HepG2 (cell line): ENCODE measurements around the gene OTOP1. TPM values are rescaled to one million over a fixed set of nuclear protein-coding genes. Genes with fewer than 3 reads are reported as not detected.
"Not testable (repeated sequence)": the region's sequence is repeated elsewhere in the genome, so short reads cannot be mapped to it uniquely, and the experiment has no call there.

ENCODE experiments used
- ATAC-seq: fragments of 200-7000 bp; cut with Tn5 transposase; 3 replicates; pipeline ENCODE4 v1.9.1; 2020; ENCODE audit warnings: mild to moderate bottlenecking, moderate library complexity
- BruUV-seq: library from RNA; stranded (reverse); fragments of 400-500 nt; replicated peaks from 2 replicates; lab custom pipeline; 2021; lab: Mats Ljungman, UMichigan
- CTCF ChIA-PET: fragments of 300-600 bp; formaldehyde crosslinking; extraction: SDS; loops from one replicate; lab custom pipeline; 2021; ENCODE audit warnings: low total read pairs, inconsistent platforms, low intra/inter-chr PET ratio; lab: Yijun Ruan, JAX
- POLR2A ChIA-PET: fragments of 350-600 bp; sonication (Branson Sonifier 250); formaldehyde crosslinking; loops from one replicate; lab custom pipeline; 2020; ENCODE audit warnings: antibody characterized with exemption, inconsistent platforms; lab: Yijun Ruan, JAX
- DNase-seq: peaks from one replicate; pipeline ENCODE4 v3.0.0-alpha.2; 2015; ENCODE audit warnings: low spot score
- FAIRE-seq: peaks from 3 replicates; lab custom pipeline; 2011; peaks lifted over from hg19 to GRCh38; lab: Jason Lieb, UNC
- H2AFZ ChIP-seq: one replicate; pipeline ENCODE4 v1.6.1; 2011; ENCODE audit warnings: low read length, inconsistent platforms
- H3K27ac ChIP-seq: fragments of 300-600 bp; 3 replicates; pipeline ENCODE4 v1.8.0; 2011; ENCODE audit warnings: mixed run types, mild to moderate bottlenecking, mixed read lengths, low read length, inconsistent platforms; ENCODE audit not compliant: insufficient read depth; ENCODE audit errors: extremely low read length
- H3K27me3 ChIP-seq, 2 experiments: fragments of 200-600 bp in 1 of 2; 2 replicates in 1 of 2; 3 replicates in 1 of 2; pipeline versions ENCODE4 v1.6.0 to v1.8.0; 2011; ENCODE audit warnings: low read length in 2 of 2, mild to moderate bottlenecking in 2 of 2, moderate library complexity in 2 of 2, inconsistent platforms in 1 of 2; ENCODE audit not compliant: insufficient read depth in 2 of 2, control insufficient read depth in 1 of 2
- H3K36me3 ChIP-seq, 2 experiments: fragments of 200-600 bp in 1 of 2; replicated peaks in 1 of 2; 2 replicates in 1 of 2; 3 replicates in 1 of 2; pipeline versions ENCODE4 v1.5.1 to v1.8.0; 2011; ENCODE audit warnings: low read length in 2 of 2, inconsistent platforms in 1 of 2; ENCODE audit not compliant: insufficient read depth in 2 of 2, control insufficient read depth in 1 of 2
- H3K4me1 ChIP-seq: 2 replicates; pipeline ENCODE4 v1.5.1; 2012; ENCODE audit warnings: low read length, inconsistent platforms; ENCODE audit not compliant: insufficient read depth
- H3K4me2 ChIP-seq: 2 replicates; pipeline ENCODE4 v1.6.0; 2011; ENCODE audit warnings: low read depth, low read length, inconsistent platforms
- H3K4me3 ChIP-seq, 3 experiments: fragments of 200-600 bp in 1 of 3; sonication (generic), shearing (Covaris generic) in 1 of 3; replicated peaks in 1 of 3; 2 replicates each; pipeline ENCODE4 v1.5.1; 2011 to 2016; ENCODE audit warnings: low read length in 3 of 3, inconsistent platforms in 2 of 3, low read depth in 2 of 3, mild to moderate bottlenecking in 2 of 3, control low read depth in 1 of 3, mixed read lengths in 1 of 3; ENCODE audit not compliant: insufficient read depth in 1 of 3
- H3K79me2 ChIP-seq: one replicate; pipeline ENCODE4 v1.6.1; 2011; ENCODE audit warnings: low read length, inconsistent platforms; ENCODE audit not compliant: insufficient read depth
- H3K9ac ChIP-seq: 2 replicates; pipeline ENCODE4 v1.6.0; 2011; ENCODE audit warnings: mild to moderate bottlenecking, low read depth, low read length, inconsistent platforms; ENCODE audit not compliant: insufficient read depth
- H3K9me3 ChIP-seq: 2 replicates; pipeline ENCODE4 v1.5.1; 2012; ENCODE audit warnings: mild to moderate bottlenecking, low read length
- H4K20me1 ChIP-seq: 2 replicates; pipeline ENCODE4 v1.6.0; 2011; ENCODE audit warnings: inconsistent platforms, mild to moderate bottlenecking, low read length, moderate library complexity; ENCODE audit not compliant: insufficient read depth
- ATF2 ChIP-seq: sonication (generic); formaldehyde crosslinking; IDR thresholded peaks from 2 replicates; pipeline ENCODE4 v1.4.0; 2020; ENCODE audit warnings: missing genetic modification reagents
- FOXO1 ChIP-seq: sonication (generic); formaldehyde crosslinking; IDR thresholded peaks from 2 replicates; pipeline ENCODE4 v1.4.0; 2020; ENCODE audit warnings: missing genetic modification reagents
- NAIF1 ChIP-seq: sonication (generic); formaldehyde crosslinking; IDR thresholded peaks from 2 replicates; pipeline ENCODE4 v1.5.0; 2020; ENCODE audit warnings: mild to moderate bottlenecking, missing genetic modification reagents, borderline replicate concordance
- SOX5 ChIP-seq: IDR thresholded peaks from 2 replicates; pipeline ENCODE4 v1.6.1; 2016; ENCODE audit warnings: borderline replicate concordance
- SP140L ChIP-seq: sonication (generic); formaldehyde crosslinking; IDR thresholded peaks from 2 replicates; pipeline ENCODE4 v1.4.0; 2020; ENCODE audit warnings: missing genetic modification reagents, borderline replicate concordance
- SSRP1 ChIP-seq: IDR thresholded peaks from 2 replicates; pipeline ENCODE4 v1.6.1; 2016; ENCODE audit warnings: control low read depth
- THAP11 ChIP-seq: IDR thresholded peaks from 2 replicates; pipeline ENCODE4 v1.6.1; 2016; ENCODE audit warnings: missing biosample characterization, missing genetic modification reagents
- TP53 ChIP-seq: sonication (generic); formaldehyde crosslinking; conservative IDR thresholded peaks from 2 replicates; pipeline ENCODE4 v1.4.0; 2020; ENCODE audit warnings: missing genetic modification reagents
- ZNF704 ChIP-seq: sonication (generic); formaldehyde crosslinking; IDR thresholded peaks from 2 replicates; pipeline ENCODE4 v1.8.1; 2023; ENCODE audit warnings: mild to moderate bottlenecking, inconsistent platforms, moderate library complexity, missing genetic modification reagents, borderline replicate concordance
- ZNF782 ChIP-seq: sonication (generic); formaldehyde crosslinking; IDR thresholded peaks from 2 replicates; pipeline ENCODE4 v1.4.0; 2020; ENCODE audit warnings: missing genetic modification reagents, mild to moderate bottlenecking, borderline replicate concordance
- WGBS: methylation state at CpG from one replicate; pipeline ENCODE4 v1.1.6; 2017; ENCODE audit warnings: low lambda C conversion rate; 5-methylcytosine and 5-hydroxymethylcytosine counted together
- in situ Hi-C: cut with HindIII; loops from 2 replicates; pipeline ENCODE4 v1.10.0; 2017; ENCODE audit warnings: low pct_unique_long_range_greater_than_20kb; ENCODE audit not compliant: extremely low pct_ligation_motif_present
- intact Hi-C: fragments of 100-400 bp; cut with micrococcal nuclease; formaldehyde crosslinking; loops from one replicate; pipeline ENCODE4 v1.10.0; 2022; ENCODE audit not compliant: unreplicated experiment
- polyA plus RNA-seq, 8 experiments: library from polyadenylated mRNA; depleted of rRNA in 3 of 8; stranded (reverse) in 7 of 8; unstranded in 1 of 8; fragments of >200 nt; fragmentation: Illumina TruSeq in 4 of 8; extraction: Trizol in 4 of 8; gene quantifications; 2 replicates each; pipeline versions ENCODE4 v1.2.1 to v1.2.3, GENCODE V29; 2011 to 2016; ENCODE audit warnings: low read depth in 4 of 8, missing spikeins in 1 of 8, mixed read lengths in 1 of 8; ENCODE audit not compliant: insufficient read depth in 1 of 8
- total RNA-seq, 5 experiments: library from RNA; depleted of rRNA; stranded (reverse); fragments of >200 nt; fragmentation: Illumina TruSeq; extraction: Trizol; gene quantifications; 2 replicates each; pipeline ENCODE4 v1.2.3, GENCODE V29; 2016; ENCODE audit warnings: low read depth in 1 of 5
- TF ChIP-seq, protein P1 (sequence below): sonication (generic); formaldehyde crosslinking; IDR thresholded peaks from 2 replicates; pipeline ENCODE4 v1.4.0; 2020; ENCODE audit warnings: mild to moderate bottlenecking, missing genetic modification reagents

The OTOP1 gene
- total and polyA plus RNA-seq, 2 of the 13 experiments (the other 11 are each of a cell fraction or from before 2014, with no cell fraction given): not detected

DNA sequence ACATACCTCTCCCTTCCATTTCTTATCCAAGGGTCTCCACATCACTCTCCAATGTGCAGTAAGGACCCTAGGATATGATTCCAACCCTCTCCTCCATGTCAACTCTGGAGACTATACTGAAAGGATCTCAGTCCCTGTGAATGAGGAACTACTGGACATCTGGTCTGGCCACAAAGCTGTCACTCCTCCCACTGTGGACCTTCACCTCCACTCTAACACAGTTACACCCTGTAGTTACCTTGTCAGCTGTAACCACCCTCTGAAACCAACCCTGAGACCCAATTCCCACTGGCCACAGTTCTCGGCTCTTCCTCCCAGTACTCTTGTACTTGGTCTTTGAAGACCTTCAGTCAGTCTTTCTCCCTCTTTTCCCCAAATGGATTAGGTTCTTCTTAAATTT lies 18.4 kb upstream of the OTOP1 start (continued):
- TF ChIP-seq ZNF704 (no peak), TP53 (CRISPR knock-in tag) (no peak), FOXO1 (CRISPR knock-in tag) (no peak), ZNF782 (CRISPR knock-in tag) (no peak), SSRP1 (CRISPR knock-in tag) (no peak), SOX5 (CRISPR knock-in tag) (no peak), THAP11 (CRISPR knock-in tag) (no peak), ATF2 (CRISPR knock-in tag) (no peak), NAIF1 (CRISPR knock-in tag) (no peak), SP140L (CRISPR knock-in tag) (no peak)
- TF ChIP-seq, protein P1, sequence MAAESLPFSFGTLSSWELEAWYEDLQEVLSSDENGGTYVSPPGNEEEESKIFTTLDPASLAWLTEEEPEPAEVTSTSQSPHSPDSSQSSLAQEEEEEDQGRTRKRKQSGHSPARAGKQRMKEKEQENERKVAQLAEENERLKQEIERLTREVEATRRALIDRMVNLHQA (CRISPR knock-in tag): no peak

DNA sequence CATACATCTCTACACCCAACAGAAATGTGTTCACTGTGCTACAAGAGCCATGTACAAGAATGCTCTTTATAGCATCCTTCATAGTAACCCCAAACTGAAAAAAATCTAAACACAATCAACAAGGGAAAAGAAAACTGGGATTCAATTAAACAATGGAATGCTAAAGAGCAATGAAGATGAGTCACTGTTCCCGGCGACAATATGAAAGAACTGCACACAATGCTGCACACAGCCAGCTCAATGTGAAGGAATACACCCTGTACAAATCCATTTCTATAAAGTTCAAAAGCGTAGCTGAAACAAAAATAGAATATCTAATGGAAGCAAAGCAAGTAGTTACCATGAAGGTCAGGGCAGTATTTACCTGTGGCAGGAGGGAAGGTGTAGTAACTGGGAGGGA lies 12.8 kb upstream of the OTOP1 start:
- DNase-seq, H2AFZ ChIP-seq, ATAC-seq, H3K4me1 ChIP-seq, H3K27me3 ChIP-seq, H4K20me1 ChIP-seq, H3K9me3 ChIP-seq, intact Hi-C loops, H3K4me2 ChIP-seq, H3K27ac ChIP-seq, FAIRE-seq, H3K4me3 ChIP-seq, POLR2A ChIA-PET, in situ Hi-C loops, BruUV-seq, H3K79me2 ChIP-seq, H3K9ac ChIP-seq, CTCF ChIA-PET: not testable (repeated sequence)
- H3K36me3 ChIP-seq: peaks cover 11 to 46% of the 10 kb centered on the region in 2 experiments; a peak in 4 of 5 replicates
- 98% methylated on average over 3 of the region's 3 CpGs for WGBS
